HCT116 (cell line): ENCODE measurements around the gene BFSP2. TPM values are rescaled to one million over a fixed set of nuclear protein-coding genes. Genes with fewer than 3 reads are reported as not detected.

Experiments
- ATAC-seq: fragments of 200-7000 bp; cut with Tn5 transposase; 2 replicates; pipeline ENCODE4 v1.9.1; 2020; ENCODE audit warnings: mild to moderate bottlenecking, moderate library complexity
- BruUV-seq: library from RNA; stranded (reverse); fragments of 400-500 nt; replicated peaks from 2 replicates; lab custom pipeline; 2021; lab: Mats Ljungman, UMichigan
- CTCF ChIA-PET: fragments of 300-600 bp; sonication (Branson Sonifier 250); formaldehyde crosslinking; loops from one replicate; lab custom pipeline; 2021; ENCODE audit warnings: antibody characterized with exemption; lab: Charles Lee
- POLR2A ChIA-PET: fragments of 300-600, 350-600 bp; sonication (Branson Sonifier 250); formaldehyde crosslinking; loops from one replicate; lab custom pipeline; 2021; ENCODE audit warnings: antibody characterized with exemption; lab: Charles Lee
- RAD21 ChIA-PET, 2 experiments: fragments of 300-600 bp; sonication (Branson Sonifier 250); formaldehyde crosslinking; loops; one replicate each; lab custom pipeline; 2023; ENCODE audit warnings: low total read pairs in 2 of 2; ENCODE audit not compliant: uncharacterized antibody in 2 of 2, unreplicated experiment in 2 of 2, low non-redundant PET in 1 of 2; lab: Charles Lee
- DNase-seq: peaks from one replicate; pipeline ENCODE4 v3.0.0-alpha.2; 2010; ENCODE audit warnings: low read depth, low spot score
- H2AFZ ChIP-seq: fragments of 200-600 bp; shearing (Covaris generic), sonication (generic); 2 replicates; pipeline ENCODE4 v1.6.1; 2017; ENCODE audit warnings: low read depth, mixed run types, mixed read lengths, antibody characterized with exemption, low read length; ENCODE audit not compliant: poor library complexity, severe bottlenecking
- H3K27ac ChIP-seq: 2 replicates; pipeline ENCODE4 v1.5.1; 2012; ENCODE audit warnings: low read depth, low read length
- H3K27me3 ChIP-seq: fragments of 200-600 bp; sonication (generic); 2 replicates; pipeline ENCODE4 v1.6.1; 2016; ENCODE audit warnings: mixed run types, low read length, mixed read lengths; ENCODE audit not compliant: insufficient read depth
- H3K36me3 ChIP-seq, 2 experiments: fragments of 200-500 bp in 1 of 2; fragments of 200-600 bp in 1 of 2; sonication (Bioruptor generic) in 1 of 2; sonication (generic) in 1 of 2; 2 replicates each; pipeline versions ENCODE4 v1.5.1 to v1.6.1; 2014 to 2016; ENCODE audit warnings: low read length in 2 of 2, inconsistent platforms in 1 of 2, mixed read lengths in 1 of 2, mixed run types in 1 of 2; ENCODE audit not compliant: insufficient read depth in 2 of 2, control insufficient read depth in 1 of 2
- H3K4me1 ChIP-seq, 2 experiments: fragments of 200-600 bp in 1 of 2; sonication (generic) in 1 of 2; 2 replicates each; pipeline versions ENCODE4 v1.5.1 to v1.6.1; 2012 to 2017; ENCODE audit warnings: low read length in 2 of 2, inconsistent platforms in 1 of 2, mild to moderate bottlenecking in 1 of 2, mixed read lengths in 1 of 2, mixed run types in 1 of 2, moderate library complexity in 1 of 2; ENCODE audit not compliant: insufficient read depth in 2 of 2, control insufficient read depth in 1 of 2
- H3K4me2 ChIP-seq: fragments of 200-600 bp; sonication (generic); 2 replicates; pipeline ENCODE4 v1.6.1; 2017; ENCODE audit warnings: mixed run types, low read length, mixed read lengths
- H3K4me3 ChIP-seq, 2 experiments: fragments of 200-600 bp in 1 of 2; sonication (generic) in 1 of 2; replicated peaks in 1 of 2; 2 replicates each; pipeline ENCODE4 v1.5.1; 2011 to 2016; ENCODE audit warnings: low read length in 2 of 2, control low read depth in 1 of 2, low read depth in 1 of 2, mild to moderate bottlenecking in 1 of 2, mixed read lengths in 1 of 2, mixed run types in 1 of 2
- H3K79me2 ChIP-seq: fragments of 200-600 bp; sonication (generic); 2 replicates; pipeline ENCODE4 v1.6.1; 2017; ENCODE audit warnings: mild to moderate bottlenecking, mixed run types, low read length, moderate library complexity, mixed read lengths; ENCODE audit not compliant: insufficient read depth
- H3K9ac ChIP-seq: fragments of 200-600 bp; sonication (generic); 2 replicates; pipeline ENCODE4 v1.6.1; 2016; ENCODE audit warnings: low read length, mixed read lengths
- H3K9me2 ChIP-seq: fragments of 200-600 bp; sonication (generic), shearing (Covaris generic); 2 replicates; pipeline ENCODE4 v1.6.1; 2017; ENCODE audit warnings: mixed run types, mild to moderate bottlenecking, moderate library complexity; ENCODE audit not compliant: insufficient read depth
- H3K9me3 ChIP-seq, 2 experiments: fragments of 200-500 bp in 1 of 2; fragments of 200-600 bp in 1 of 2; sonication (Bioruptor generic) in 1 of 2; sonication (generic) in 1 of 2; 2 replicates each; pipeline ENCODE4 v1.6.1; 2014 to 2017; ENCODE audit warnings: low read length in 2 of 2, mixed read lengths in 2 of 2, inconsistent platforms in 1 of 2, low read depth in 1 of 2, mild to moderate bottlenecking in 1 of 2, mixed run types in 1 of 2, moderate library complexity in 1 of 2; ENCODE audit not compliant: control insufficient read depth in 1 of 2, insufficient read depth in 1 of 2
- H4K20me1 ChIP-seq: fragments of 200-600 bp; sonication (generic), shearing (Covaris generic); 2 replicates; pipeline ENCODE4 v1.6.1; 2017; ENCODE audit warnings: mixed run types, mild to moderate bottlenecking, moderate library complexity; ENCODE audit not compliant: insufficient read depth
- CBX3 ChIP-seq: IDR thresholded peaks from 2 replicates; pipeline ENCODE4 v1.6.1; 2012; ENCODE audit warnings: low read depth
- CEBPB ChIP-seq: IDR thresholded peaks from 2 replicates; pipeline ENCODE4 v1.6.1; 2012; ENCODE audit warnings: low read depth
- ELF1 ChIP-seq: IDR thresholded peaks from 2 replicates; pipeline ENCODE4 v1.6.1; 2012; ENCODE audit warnings: low read depth, borderline replicate concordance
- FOSL1 ChIP-seq: IDR thresholded peaks from 2 replicates; pipeline ENCODE4 v1.6.1; 2012; ENCODE audit warnings: low read depth
- JUND ChIP-seq: IDR thresholded peaks from 2 replicates; pipeline ENCODE4 v1.6.1; 2012
- POLR2A ChIP-seq: IDR thresholded peaks from 2 replicates; pipeline ENCODE4 v1.7.0; 2011; ENCODE audit warnings: borderline replicate concordance; ENCODE audit not compliant: insufficient read depth, insufficient read length; ENCODE audit errors: extremely low read depth
- POLR2AphosphoS5 ChIP-seq: IDR thresholded peaks from 2 replicates; pipeline ENCODE4 v1.6.1; 2011; ENCODE audit warnings: mild to moderate bottlenecking, low read depth, low read length, moderate library complexity
- RAD21 ChIP-seq: IDR thresholded peaks from 2 replicates; pipeline ENCODE4 v1.6.1; 2012; ENCODE audit warnings: low read depth, mild to moderate bottlenecking
- SIN3A ChIP-seq: IDR thresholded peaks from 2 replicates; pipeline ENCODE4 v1.6.1; 2012; ENCODE audit warnings: low read depth
- SP1 ChIP-seq: IDR thresholded peaks from 2 replicates; pipeline ENCODE4 v1.6.1; 2012; ENCODE audit warnings: low read depth
- TCF7L2 ChIP-seq: IDR thresholded peaks from 2 replicates; pipeline ENCODE4 v1.7.0; 2011; ENCODE audit warnings: borderline replicate concordance, inconsistent platforms; ENCODE audit not compliant: insufficient read depth, insufficient read length; ENCODE audit errors: extremely low read depth
- ZNF274 ChIP-seq: fragments of 200-500 bp; sonication (Bioruptor generic); IDR thresholded peaks from 2 replicates; pipeline ENCODE4 v1.6.1; 2014; ENCODE audit warnings: mild to moderate bottlenecking, low read depth, low read length, inconsistent platforms
- intact Hi-C: fragments of 100-400 bp; cut with micrococcal nuclease; formaldehyde crosslinking; loops from 2 replicates; pipeline ENCODE4 v1.10.0; 2022
- total RNA-seq: library from RNA; stranded (reverse); gene quantifications from one replicate; pipeline ENCODE4 v1.2.1, GENCODE V29; 2021; ENCODE audit not compliant: unreplicated experiment
- TF ChIP-seq, protein P1 (sequence below), 3 experiments: fragments of 200-600 bp in 1 of 3; sonication (generic) in 1 of 3; IDR thresholded peaks in 2 of 3; conservative IDR thresholded peaks in 1 of 3; 2 replicates each; pipeline ENCODE4 v1.5.1; 2012 to 2017; ENCODE audit warnings: low read depth in 2 of 3, low read length in 2 of 3, antibody characterized with exemption in 1 of 3, borderline replicate concordance in 1 of 3, control low read depth in 1 of 3, mild to moderate bottlenecking in 1 of 3, mixed read lengths in 1 of 3, mixed run types in 1 of 3, moderate library complexity in 1 of 3; ENCODE audit not compliant: insufficient read depth in 1 of 3
- TF ChIP-seq, protein P2 (sequence below): IDR thresholded peaks from 2 replicates; pipeline ENCODE4 v1.6.1; 2012; ENCODE audit warnings: low read depth
- TF ChIP-seq, protein P3 (sequence below): IDR thresholded peaks from 2 replicates; pipeline ENCODE4 v1.6.1; 2011; ENCODE audit warnings: mild to moderate bottlenecking, low read length, moderate library complexity; ENCODE audit not compliant: insufficient replicate concordance; ENCODE audit errors: extremely low read depth
- TF ChIP-seq, protein P4 (sequence below): IDR thresholded peaks from 2 replicates; pipeline ENCODE4 v1.6.1; 2012

Gene BFSP2
- total RNA-seq, 1 experiment from 2014 or later, result not detected

DNA sequence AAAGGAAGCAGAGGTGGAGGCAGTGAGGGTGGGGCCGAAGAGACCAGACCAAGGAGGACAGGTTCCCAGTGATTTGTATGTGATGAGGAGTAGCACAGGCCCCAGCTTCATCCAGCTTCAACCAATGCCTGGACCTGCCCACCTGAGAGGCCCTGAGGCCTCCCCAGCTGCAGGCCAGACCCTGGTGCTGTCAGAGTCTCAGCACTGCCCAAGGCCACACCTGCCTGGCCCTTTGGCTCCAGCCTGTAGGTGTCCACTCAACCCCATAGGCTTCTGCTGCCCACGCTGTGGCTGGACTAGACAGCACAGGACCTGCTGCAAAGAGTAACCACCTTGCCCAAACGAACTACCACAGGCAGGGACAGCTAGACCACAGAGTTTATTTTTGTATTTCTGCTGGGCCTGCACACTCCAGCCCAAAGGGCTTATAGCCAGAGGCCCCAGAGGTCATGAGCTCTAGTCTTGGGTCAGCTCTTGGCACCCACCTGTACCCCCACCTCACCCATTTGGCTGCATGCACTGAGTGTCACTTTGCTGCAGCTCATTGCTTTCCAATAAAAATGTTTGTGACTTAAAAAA, 91.7 kb downstream of the BFSP2 start:
- TF ChIP-seq FOSL1, result no peak
- TF ChIP-seq, protein P1, sequence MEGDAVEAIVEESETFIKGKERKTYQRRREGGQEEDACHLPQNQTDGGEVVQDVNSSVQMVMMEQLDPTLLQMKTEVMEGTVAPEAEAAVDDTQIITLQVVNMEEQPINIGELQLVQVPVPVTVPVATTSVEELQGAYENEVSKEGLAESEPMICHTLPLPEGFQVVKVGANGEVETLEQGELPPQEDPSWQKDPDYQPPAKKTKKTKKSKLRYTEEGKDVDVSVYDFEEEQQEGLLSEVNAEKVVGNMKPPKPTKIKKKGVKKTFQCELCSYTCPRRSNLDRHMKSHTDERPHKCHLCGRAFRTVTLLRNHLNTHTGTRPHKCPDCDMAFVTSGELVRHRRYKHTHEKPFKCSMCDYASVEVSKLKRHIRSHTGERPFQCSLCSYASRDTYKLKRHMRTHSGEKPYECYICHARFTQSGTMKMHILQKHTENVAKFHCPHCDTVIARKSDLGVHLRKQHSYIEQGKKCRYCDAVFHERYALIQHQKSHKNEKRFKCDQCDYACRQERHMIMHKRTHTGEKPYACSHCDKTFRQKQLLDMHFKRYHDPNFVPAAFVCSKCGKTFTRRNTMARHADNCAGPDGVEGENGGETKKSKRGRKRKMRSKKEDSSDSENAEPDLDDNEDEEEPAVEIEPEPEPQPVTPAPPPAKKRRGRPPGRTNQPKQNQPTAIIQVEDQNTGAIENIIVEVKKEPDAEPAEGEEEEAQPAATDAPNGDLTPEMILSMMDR (IDR thresholded peaks at IDR 0.05 in 2 of 3, conservative IDR thresholded peaks at IDR 0.05 in 1 of 3; ENCODE audit: borderline replicate concordance in 1 of 3, insufficient read depth in 1 of 3, low read depth in 2 of 3, low read length in 2 of 3), result no peak
- TF ChIP-seq CBX3, result no peak
- no peak for TF ChIP-seq POLR2A
- TF ChIP-seq, protein P2, sequence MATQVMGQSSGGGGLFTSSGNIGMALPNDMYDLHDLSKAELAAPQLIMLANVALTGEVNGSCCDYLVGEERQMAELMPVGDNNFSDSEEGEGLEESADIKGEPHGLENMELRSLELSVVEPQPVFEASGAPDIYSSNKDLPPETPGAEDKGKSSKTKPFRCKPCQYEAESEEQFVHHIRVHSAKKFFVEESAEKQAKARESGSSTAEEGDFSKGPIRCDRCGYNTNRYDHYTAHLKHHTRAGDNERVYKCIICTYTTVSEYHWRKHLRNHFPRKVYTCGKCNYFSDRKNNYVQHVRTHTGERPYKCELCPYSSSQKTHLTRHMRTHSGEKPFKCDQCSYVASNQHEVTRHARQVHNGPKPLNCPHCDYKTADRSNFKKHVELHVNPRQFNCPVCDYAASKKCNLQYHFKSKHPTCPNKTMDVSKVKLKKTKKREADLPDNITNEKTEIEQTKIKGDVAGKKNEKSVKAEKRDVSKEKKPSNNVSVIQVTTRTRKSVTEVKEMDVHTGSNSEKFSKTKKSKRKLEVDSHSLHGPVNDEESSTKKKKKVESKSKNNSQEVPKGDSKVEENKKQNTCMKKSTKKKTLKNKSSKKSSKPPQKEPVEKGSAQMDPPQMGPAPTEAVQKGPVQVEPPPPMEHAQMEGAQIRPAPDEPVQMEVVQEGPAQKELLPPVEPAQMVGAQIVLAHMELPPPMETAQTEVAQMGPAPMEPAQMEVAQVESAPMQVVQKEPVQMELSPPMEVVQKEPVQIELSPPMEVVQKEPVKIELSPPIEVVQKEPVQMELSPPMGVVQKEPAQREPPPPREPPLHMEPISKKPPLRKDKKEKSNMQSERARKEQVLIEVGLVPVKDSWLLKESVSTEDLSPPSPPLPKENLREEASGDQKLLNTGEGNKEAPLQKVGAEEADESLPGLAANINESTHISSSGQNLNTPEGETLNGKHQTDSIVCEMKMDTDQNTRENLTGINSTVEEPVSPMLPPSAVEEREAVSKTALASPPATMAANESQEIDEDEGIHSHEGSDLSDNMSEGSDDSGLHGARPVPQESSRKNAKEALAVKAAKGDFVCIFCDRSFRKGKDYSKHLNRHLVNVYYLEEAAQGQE, result no peak
- no peak for TF ChIP-seq SP1
- no peak for TF ChIP-seq ELF1
- TF ChIP-seq TCF7L2, result no peak
- TF ChIP-seq POLR2AphosphoS5, result no peak
- no peak for TF ChIP-seq ZNF274
- TF ChIP-seq, protein P3, sequence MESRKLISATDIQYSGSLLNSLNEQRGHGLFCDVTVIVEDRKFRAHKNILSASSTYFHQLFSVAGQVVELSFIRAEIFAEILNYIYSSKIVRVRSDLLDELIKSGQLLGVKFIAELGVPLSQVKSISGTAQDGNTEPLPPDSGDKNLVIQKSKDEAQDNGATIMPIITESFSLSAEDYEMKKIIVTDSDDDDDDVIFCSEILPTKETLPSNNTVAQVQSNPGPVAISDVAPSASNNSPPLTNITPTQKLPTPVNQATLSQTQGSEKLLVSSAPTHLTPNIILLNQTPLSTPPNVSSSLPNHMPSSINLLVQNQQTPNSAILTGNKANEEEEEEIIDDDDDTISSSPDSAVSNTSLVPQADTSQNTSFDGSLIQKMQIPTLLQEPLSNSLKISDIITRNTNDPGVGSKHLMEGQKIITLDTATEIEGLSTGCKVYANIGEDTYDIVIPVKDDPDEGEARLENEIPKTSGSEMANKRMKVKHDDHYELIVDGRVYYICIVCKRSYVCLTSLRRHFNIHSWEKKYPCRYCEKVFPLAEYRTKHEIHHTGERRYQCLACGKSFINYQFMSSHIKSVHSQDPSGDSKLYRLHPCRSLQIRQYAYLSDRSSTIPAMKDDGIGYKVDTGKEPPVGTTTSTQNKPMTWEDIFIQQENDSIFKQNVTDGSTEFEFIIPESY, result no peak
- TF ChIP-seq RAD21, result no peak
- TF ChIP-seq, protein P4, sequence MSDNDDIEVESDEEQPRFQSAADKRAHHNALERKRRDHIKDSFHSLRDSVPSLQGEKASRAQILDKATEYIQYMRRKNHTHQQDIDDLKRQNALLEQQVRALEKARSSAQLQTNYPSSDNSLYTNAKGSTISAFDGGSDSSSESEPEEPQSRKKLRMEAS, result no peak
- TF ChIP-seq JUND, result no peak
- no peak for TF ChIP-seq CEBPB
- no peak for TF ChIP-seq SIN3A
- no TSS peak for BruUV-seq
- peaks cover 0 to 7% of the 10 kb centered on the region in 2 experiments; a peak in 1 of 4 replicates for H3K9me3 ChIP-seq
- H3K79me2 ChIP-seq, result no peaks in the 10 kb centered on the region
- ChIA-PET CTCF (no interaction called here), POLR2A (no interaction called here), RAD21 (no interaction called here)
- no peaks in the 10 kb centered on the region for H3K27me3 ChIP-seq
- H3K36me3 ChIP-seq, result no peaks in the 10 kb centered on the region
- H3K4me3 ChIP-seq, result no peak overlapping the region
- DNase-seq (no peak), ATAC-seq (no peak)
- H3K4me2 ChIP-seq, result no peak overlapping the region
- H3K9ac ChIP-seq, result no peak overlapping the region
- H4K20me1 ChIP-seq, result no peaks in the 10 kb centered on the region
- H3K27ac ChIP-seq, result no peak overlapping the region
- no peaks in the 10 kb centered on the region for H3K9me2 ChIP-seq
- H3K4me1 ChIP-seq, result peaks cover 0 to 9% of the 10 kb centered on the region in 2 experiments; a peak in 2 of 4 replicates
- intact Hi-C loops, result no loop called here
- H2AFZ ChIP-seq, result no peak overlapping the region
